ENCODE measurements around the gene CLEC1A.

Gene CLEC1A

GRCh38 chr12:10052193-10052913 lies 46.4 kb downstream of the CLEC1A start:
- peak overlapping the region in 1 of 2 experiments; percentile 37 for H3K4me3 ChIP-seq (ENCODE audit: low read depth in 1 of 2, low read length in 1 of 2)
- H3K9me3 ChIP-seq, result no peaks in the 10 kb centered on the region
- peaks cover 28 to 37% of the 10 kb centered on the region in 2 experiments for H3K4me1 ChIP-seq (ENCODE audit: control insufficient read depth in 1 of 2, insufficient read depth in 1 of 2, low read depth in 1 of 2, low read length in 1 of 2)
- H3K27me3 ChIP-seq, result no peaks in the 10 kb centered on the region
- H3K27ac ChIP-seq, result peak overlapping the region; percentile 86
- TF ChIP-seq, protein P1, sequence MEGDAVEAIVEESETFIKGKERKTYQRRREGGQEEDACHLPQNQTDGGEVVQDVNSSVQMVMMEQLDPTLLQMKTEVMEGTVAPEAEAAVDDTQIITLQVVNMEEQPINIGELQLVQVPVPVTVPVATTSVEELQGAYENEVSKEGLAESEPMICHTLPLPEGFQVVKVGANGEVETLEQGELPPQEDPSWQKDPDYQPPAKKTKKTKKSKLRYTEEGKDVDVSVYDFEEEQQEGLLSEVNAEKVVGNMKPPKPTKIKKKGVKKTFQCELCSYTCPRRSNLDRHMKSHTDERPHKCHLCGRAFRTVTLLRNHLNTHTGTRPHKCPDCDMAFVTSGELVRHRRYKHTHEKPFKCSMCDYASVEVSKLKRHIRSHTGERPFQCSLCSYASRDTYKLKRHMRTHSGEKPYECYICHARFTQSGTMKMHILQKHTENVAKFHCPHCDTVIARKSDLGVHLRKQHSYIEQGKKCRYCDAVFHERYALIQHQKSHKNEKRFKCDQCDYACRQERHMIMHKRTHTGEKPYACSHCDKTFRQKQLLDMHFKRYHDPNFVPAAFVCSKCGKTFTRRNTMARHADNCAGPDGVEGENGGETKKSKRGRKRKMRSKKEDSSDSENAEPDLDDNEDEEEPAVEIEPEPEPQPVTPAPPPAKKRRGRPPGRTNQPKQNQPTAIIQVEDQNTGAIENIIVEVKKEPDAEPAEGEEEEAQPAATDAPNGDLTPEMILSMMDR (IDR thresholded peaks at IDR 0.05), result no peak
- no peaks in the 10 kb centered on the region for H3K36me3 ChIP-seq

- no peak overlapping the region for H3K4me3 ChIP-seq (ENCODE audit: low read depth in 1 of 2, low read length in 1 of 2)
- H3K9me3 ChIP-seq, result no peaks in the 10 kb centered on the region
- H3K27me3 ChIP-seq, result no peaks in the 10 kb centered on the region
- TF ChIP-seq, protein P1 (IDR thresholded peaks at IDR 0.05), result no peak
- no peaks in the 10 kb centered on the region for H3K36me3 ChIP-seq
- H3K27ac ChIP-seq, result peak overlapping the region; percentile 64
- peaks cover 28 to 37% of the 10 kb centered on the region in 2 experiments for H3K4me1 ChIP-seq (ENCODE audit: control insufficient read depth in 1 of 2, insufficient read depth in 1 of 2, low read depth in 1 of 2, low read length in 1 of 2)
Observed at GRCh38 chr12:10048526-10048925, 50.3 kb downstream of the CLEC1A start.

DNA sequence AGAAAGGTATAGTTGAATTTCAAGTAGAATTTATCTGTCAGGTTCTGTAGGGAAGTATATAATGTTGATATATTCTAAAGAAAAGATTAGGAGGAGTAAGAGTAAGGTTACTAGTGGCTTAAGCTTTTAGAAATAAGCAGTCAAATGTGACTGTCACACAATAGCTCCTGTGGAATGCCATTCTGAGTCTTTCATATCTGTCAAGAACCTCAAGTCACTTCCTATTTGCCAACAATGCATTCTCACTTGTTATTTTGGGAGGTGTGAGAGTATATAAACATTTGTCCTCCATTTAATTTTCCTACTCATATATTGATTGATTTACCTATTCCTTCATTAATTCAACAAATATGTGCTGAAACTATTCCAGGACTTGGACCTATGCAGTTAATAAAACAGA lies 56.6 kb downstream of the CLEC1A start:
- Histone ChIP-seq H3K36me3 (no peaks in the 10 kb centered on the region), H3K4me1 (ENCODE audit: control insufficient read depth in 1 of 2, insufficient read depth in 1 of 2, low read depth in 1 of 2, low read length in 1 of 2) (peaks cover 38 to 42% of the 10 kb centered on the region in 2 experiments), H3K27ac (peak overlapping the region; percentile 72), H3K4me3 (ENCODE audit: low read depth in 1 of 2, low read length in 1 of 2) (no peak overlapping the region), H3K9me3 (no peaks in the 10 kb centered on the region), H3K27me3 (no peaks in the 10 kb centered on the region)
- TF ChIP-seq, protein P1 (IDR thresholded peaks at IDR 0.05), result no peak

DNA sequence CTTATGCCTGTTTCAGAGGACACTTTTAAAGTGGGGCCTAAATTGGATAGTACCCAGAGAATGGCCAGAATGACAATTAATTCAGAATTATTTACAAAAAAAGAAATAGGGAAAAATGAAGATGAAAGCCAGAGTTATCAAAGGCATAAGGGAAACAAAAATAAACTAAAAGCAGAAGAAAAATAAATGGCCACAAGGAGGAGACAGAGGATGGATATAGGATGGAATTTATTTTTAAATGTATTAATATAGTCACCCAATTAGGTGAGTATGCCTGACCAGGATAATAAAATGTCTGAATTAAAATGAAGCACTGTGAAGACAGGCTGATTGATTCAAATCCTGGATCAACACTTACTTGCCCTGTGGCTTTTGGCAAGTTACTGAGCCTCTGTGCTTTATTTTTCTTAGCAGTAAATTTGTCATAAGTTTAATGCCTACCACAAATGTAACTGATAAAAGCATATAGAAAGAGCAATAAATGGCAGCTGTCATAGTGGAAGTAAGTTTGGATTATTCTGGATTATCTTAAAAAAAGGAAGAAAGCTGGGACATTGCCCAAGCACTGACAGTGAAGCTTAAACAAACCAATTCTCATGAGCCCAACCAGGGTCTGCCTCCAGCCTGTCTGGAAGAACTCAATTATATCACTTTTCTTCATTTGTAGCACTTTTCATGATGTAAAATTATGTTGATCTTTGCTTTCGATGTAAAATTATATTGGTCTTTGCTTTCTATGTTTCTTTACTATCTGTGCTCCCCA lies 64.8 kb downstream of the CLEC1A start:
- TF ChIP-seq, protein P1 (IDR thresholded peaks at IDR 0.05), result peak; percentile 52
- Histone ChIP-seq H3K36me3 (no peaks in the 10 kb centered on the region), H3K27ac (peak overlapping the region; percentile 84), H3K9me3 (no peaks in the 10 kb centered on the region), H3K4me1 (ENCODE audit: control insufficient read depth in 1 of 2, insufficient read depth in 1 of 2, low read depth in 1 of 2, low read length in 1 of 2) (peaks cover 75 to 83% of the 10 kb centered on the region in 2 experiments), H3K27me3 (no peaks in the 10 kb centered on the region), H3K4me3 (ENCODE audit: low read depth in 1 of 2, low read length in 1 of 2) (no peak overlapping the region)

DNA sequence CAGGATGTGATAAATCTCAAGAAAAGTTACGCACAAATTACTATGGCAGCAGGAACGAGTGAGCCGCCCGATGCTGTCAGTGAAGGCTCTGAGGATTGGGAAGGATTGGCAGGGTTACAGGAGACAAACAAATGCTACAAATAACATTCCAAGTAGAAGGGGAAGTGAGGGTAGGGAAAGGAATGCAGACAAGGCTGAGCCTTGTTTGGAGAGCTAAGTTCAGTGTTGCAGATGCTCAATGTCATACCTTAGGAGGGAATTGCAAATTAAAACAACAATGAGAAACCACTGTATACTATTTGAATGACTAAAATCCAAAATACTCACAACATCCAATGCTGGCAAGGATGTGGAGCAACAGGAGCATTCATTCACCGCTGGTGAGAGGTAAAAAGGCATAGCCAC lies 67.0 kb downstream of the CLEC1A start:
- Histone ChIP-seq H3K27me3 (no peaks in the 10 kb centered on the region), H3K4me3 (ENCODE audit: low read depth in 1 of 2, low read length in 1 of 2) (peak overlapping the region in 1 of 2 experiments; percentile 51), H3K4me1 (ENCODE audit: control insufficient read depth in 1 of 2, insufficient read depth in 1 of 2, low read depth in 1 of 2, low read length in 1 of 2) (peaks cover 75 to 83% of the 10 kb centered on the region in 2 experiments), H3K36me3 (no peaks in the 10 kb centered on the region), H3K9me3 (no peaks in the 10 kb centered on the region), H3K27ac (peak overlapping the region; percentile 87)
- TF ChIP-seq, protein P1 (IDR thresholded peaks at IDR 0.05), result no peak

All from neutrophil (primary cell).